ENCODE measurements around the gene SAPCD1. TPM values are rescaled to one million over a fixed set of nuclear protein-coding genes. Genes with fewer than 3 reads are reported as not detected.

The SAPCD1 gene
- total RNA-seq, 1 donor = 0.63 TPM

GRCh38 chr6:31776485-31776988 lies 14.1 kb downstream of the SAPCD1 start:
- no peaks in the 10 kb centered on the region for H3K9me3 ChIP-seq (ENCODE audit: low read depth, low read length)
- peaks cover 32% of the 10 kb centered on the region for H3K4me1 ChIP-seq (ENCODE audit: insufficient read depth, low read length)
- no peaks in the 10 kb centered on the region for H3K27me3 ChIP-seq (ENCODE audit: insufficient read depth, low read length)
- no peak overlapping the region for H3K4me3 ChIP-seq (ENCODE audit: low read length)

- Histone ChIP-seq H3K27me3 (ENCODE audit: insufficient read depth, low read length) (no peaks in the 10 kb centered on the region), H3K4me1 (ENCODE audit: insufficient read depth, low read length) (peaks cover 30% of the 10 kb centered on the region), H3K4me3 (ENCODE audit: low read length) (no peak within 1 kb of the TSS), H3K9me3 (ENCODE audit: low read depth, low read length) (no peaks in the 10 kb centered on the region)
Observed at GRCh38 chr6:31776989-31777666, 14.7 kb downstream of the SAPCD1 start, which contains the start of gene VWA7. Gene VWA7, minus strand, starts transcription at chr6:31777328. Its CDS starts 549 bp downstream, at chr6:31776779.

- Histone ChIP-seq H3K9me3 (ENCODE audit: low read depth, low read length) (no peaks in the 10 kb centered on the region), H3K27me3 (ENCODE audit: insufficient read depth, low read length) (no peaks in the 10 kb centered on the region), H3K4me1 (ENCODE audit: insufficient read depth, low read length) (peaks cover 26% of the 10 kb centered on the region), H3K4me3 (ENCODE audit: low read length) (no peak overlapping the region)
Observed at GRCh38 chr6:31777667-31778050, 15.2 kb downstream of the SAPCD1 start.

DNA sequence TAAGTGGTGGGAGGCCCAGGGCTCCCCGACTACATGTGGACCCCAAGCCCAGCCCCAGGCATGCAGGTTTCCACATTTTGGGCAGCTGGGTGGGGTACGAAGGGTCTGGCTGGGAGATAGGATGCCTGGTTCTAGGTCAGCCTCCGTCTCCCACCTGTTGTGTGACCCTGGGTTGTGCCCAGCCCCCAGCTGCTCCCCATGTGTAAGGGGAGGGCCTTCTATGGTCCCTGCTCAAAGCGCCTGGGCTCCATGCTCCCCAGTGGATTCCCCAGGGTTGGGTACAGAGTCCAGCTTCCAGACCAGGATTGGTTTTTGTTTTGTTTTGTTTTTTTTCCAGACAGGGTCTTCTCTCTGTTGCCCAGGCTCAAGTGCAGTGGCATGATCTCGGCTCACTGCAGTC lies 15.7 kb downstream of the SAPCD1 start:
- no peak overlapping the region for H3K4me3 ChIP-seq (ENCODE audit: low read length)

DNA sequence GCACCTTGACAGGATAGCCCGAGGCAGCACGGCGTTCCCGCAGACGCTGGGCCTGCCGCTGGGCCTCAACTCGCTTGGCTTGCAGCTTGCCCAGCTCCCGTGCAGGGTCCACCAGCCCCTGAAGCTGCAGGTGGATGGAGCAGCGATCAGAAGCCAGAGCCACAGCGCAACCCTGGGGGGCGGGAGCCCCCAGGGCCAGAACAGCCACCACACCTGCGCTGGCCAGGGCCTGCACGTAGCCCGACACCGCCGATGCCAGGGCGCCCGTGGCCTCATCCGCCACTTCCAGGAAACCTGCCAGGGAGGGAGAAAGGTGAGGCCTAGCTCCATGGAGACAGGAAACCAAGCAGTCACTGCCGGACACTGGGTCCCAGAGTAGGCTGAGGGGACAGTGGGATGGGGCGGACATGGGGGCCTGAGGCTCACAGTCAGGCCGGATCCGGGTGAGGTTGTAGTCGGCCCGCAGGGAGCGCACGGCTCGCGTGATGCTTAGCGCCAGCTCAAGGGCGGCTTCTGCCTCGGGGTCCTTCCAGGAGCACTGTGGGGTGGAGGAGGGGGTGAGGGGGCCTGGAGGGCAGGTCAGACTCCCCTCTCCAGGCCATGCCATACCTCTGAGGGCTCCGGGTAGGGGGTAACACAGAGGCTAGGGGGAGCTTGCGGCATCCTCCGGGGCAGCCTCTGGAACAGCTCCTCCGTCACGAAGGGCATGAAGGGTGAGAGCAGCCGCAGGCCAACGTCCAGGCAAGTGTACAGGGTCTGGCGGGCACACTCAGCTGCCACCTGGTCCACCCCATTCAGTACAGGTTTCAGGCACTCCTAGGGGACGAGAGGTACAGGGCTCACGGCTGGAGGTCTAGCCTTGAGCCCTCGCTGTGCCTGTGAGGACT lies 16.8 kb downstream of the SAPCD1 start:
- Histone ChIP-seq H3K27me3 (ENCODE audit: insufficient read depth, low read length) (no peaks in the 10 kb centered on the region), H3K4me3 (ENCODE audit: low read length) (no peak overlapping the region), H3K9me3 (ENCODE audit: low read depth, low read length) (no peaks in the 10 kb centered on the region), H3K4me1 (ENCODE audit: insufficient read depth, low read length) (peaks cover 16% of the 10 kb centered on the region)

More for the DNA sequence above, 15.7 kb downstream of the SAPCD1 start:
- H3K4me1 ChIP-seq (ENCODE audit: insufficient read depth, low read length) = peaks cover 20% of the 10 kb centered on the region
- no peaks in the 10 kb centered on the region for H3K9me3 ChIP-seq (ENCODE audit: low read depth, low read length)
- H3K27me3 ChIP-seq (ENCODE audit: insufficient read depth, low read length) = no peaks in the 10 kb centered on the region

DNA sequence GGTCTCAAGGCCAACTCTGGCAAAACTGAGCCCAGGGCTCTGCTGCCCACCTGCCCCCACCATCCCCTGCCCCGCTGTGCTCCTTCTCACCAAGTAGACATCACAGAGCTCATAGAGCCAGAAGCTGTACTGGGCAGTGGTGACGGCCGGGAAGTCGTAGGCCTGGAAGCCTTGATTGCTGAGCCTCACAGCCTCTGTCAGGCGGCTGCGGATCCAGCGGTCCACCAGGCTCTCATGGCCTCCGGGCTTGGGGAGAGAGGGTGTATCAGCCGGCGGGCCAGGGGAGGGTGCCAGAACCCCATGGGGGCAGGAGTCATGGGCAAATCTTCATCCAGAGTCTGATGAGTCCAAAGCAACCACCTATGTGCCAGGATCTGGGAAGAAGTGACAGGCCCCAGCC lies 17.5 kb downstream of the SAPCD1 start:
- no peaks in the 10 kb centered on the region for H3K27me3 ChIP-seq (ENCODE audit: insufficient read depth, low read length)

GRCh38 chr6:31780507-31781243 lies 18.2 kb downstream of the SAPCD1 start:
- Histone ChIP-seq H3K9me3 (ENCODE audit: low read depth, low read length) (no peaks in the 10 kb centered on the region), H3K4me1 (ENCODE audit: insufficient read depth, low read length) (peaks cover 16% of the 10 kb centered on the region), H3K27me3 (ENCODE audit: insufficient read depth, low read length) (no peaks in the 10 kb centered on the region), H3K4me3 (ENCODE audit: low read length) (no peak overlapping the region)

More for the DNA sequence above, 17.5 kb downstream of the SAPCD1 start:
- Histone ChIP-seq H3K4me1 (ENCODE audit: insufficient read depth, low read length) (peaks cover 16% of the 10 kb centered on the region), H3K4me3 (ENCODE audit: low read length) (no peak overlapping the region), H3K9me3 (ENCODE audit: low read depth, low read length) (no peaks in the 10 kb centered on the region)

DNA sequence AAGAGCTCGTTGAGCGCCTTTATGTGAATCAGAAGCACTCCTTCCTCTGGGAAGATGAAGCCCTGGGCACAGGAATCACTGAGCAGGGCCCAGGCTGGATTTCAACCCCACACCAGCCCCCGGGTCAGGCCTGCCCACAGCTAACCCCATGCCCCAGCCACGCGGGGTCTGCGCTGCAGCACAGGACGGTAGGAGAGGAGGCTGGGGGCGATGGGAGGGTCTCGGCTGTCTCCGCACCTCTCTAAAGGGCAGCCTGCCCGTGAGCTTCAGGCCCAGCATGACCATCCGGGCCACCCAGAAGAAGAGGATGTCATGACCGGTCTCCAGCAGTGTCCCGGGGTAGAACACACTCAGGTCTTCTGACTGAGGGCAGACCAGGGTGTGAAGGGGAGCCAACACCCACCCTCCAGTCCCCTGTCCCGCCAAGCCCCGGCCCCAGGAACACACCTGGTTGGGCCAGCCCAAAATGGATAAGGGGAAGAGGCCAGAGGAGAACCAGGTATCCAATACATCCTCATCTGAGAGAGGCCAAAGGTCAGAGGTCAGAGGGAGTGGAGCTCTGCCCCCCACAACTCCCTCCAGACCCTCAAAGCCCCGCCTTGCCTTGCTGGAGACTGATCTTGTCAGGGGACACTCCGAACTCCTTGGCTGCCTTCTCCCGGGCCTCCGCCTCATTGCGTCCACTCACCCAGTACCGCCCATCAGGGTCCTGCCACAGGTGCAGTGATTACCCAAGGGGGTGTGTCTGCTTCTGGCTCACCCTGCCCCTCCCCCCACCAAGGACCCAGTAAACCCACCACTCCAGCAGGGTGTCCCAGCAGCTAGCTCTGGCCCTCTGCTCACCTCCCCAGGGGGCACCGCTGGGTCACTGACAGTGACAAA lies 19.0 kb downstream of the SAPCD1 start:
- Histone ChIP-seq H3K4me3 (ENCODE audit: low read length) (no peak overlapping the region), H3K9me3 (ENCODE audit: low read depth, low read length) (no peaks in the 10 kb centered on the region), H3K27me3 (ENCODE audit: insufficient read depth, low read length) (no peaks in the 10 kb centered on the region), H3K4me1 (ENCODE audit: insufficient read depth, low read length) (peaks cover 11% of the 10 kb centered on the region)

GRCh38 chr6:31782126-31782855 lies 19.8 kb downstream of the SAPCD1 start:
- no peaks in the 10 kb centered on the region for H3K9me3 ChIP-seq (ENCODE audit: low read depth, low read length)
- H3K27me3 ChIP-seq (ENCODE audit: insufficient read depth, low read length) = no peaks in the 10 kb centered on the region
- no peak overlapping the region for H3K4me3 ChIP-seq (ENCODE audit: low read length)
- peaks cover 3% of the 10 kb centered on the region for H3K4me1 ChIP-seq (ENCODE audit: insufficient read depth, low read length)

DNA sequence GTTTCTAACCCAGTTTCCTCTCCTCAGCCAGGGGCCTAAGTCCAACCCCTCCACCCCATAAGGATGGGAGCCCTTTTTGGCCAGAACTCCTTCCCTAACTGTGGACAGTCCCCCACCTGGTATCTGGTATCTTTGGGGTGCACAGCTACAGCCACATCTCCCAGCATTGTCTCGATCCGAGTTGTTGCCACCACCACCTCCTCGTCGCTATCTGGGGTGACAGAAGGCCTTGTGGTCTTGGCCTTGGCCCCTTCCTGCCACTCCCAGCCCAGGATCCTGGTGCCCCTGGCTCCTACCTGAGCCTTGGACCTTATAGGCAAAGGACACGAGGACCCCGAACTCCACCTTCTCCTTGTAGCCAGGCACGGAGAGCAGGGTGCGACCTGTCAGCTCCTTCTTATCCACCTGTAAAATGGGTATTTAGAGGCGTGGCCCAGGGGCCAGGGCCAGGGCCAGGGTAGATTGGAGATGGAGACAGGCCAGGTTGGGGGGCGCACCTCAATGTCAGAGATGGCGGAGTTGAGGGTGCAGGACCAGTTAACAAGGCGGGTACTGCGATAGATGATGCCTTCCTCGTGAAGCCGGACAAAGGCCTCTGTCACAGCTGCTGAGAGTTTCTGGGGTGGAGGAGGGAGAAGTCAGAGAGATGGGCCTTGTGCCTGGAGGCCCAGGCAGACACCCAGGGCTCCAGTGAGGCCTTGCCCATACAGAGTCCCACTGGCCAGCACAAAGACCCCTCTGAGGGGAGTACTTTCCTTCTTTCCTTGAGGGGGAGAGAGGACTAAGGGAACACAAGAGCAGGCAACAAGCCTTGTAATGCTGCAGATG lies 21.9 kb downstream of the SAPCD1 start:
- Histone ChIP-seq H3K27me3 (ENCODE audit: insufficient read depth, low read length) (no peaks in the 10 kb centered on the region), H3K9me3 (ENCODE audit: low read depth, low read length) (no peaks in the 10 kb centered on the region), H3K4me3 (ENCODE audit: low read length) (no peak overlapping the region), H3K4me1 (ENCODE audit: insufficient read depth, low read length) (no peaks in the 10 kb centered on the region)

DNA sequence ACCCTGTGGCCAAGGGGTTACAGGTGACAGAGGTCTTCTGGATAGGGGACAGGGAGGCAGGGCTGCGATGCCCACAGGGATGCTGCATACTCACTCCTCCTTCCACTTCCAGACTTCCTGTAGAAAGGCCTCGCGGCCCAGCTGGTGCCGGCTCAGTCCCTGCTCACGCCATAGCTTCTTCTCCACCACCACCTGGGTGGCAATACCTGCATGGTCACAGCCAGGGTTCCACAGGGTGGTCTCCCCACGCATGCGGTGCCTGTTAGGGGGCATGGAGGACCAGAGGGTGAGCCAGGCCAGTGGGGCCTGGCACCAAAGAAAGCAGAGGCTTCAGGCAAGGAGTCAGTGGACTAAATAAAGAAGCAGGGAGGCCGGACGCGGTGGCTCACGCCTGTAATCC lies 23.0 kb downstream of the SAPCD1 start:
- H3K4me3 ChIP-seq (ENCODE audit: low read length) = no peak overlapping the region
- H3K4me1 ChIP-seq (ENCODE audit: insufficient read depth, low read length) = peaks cover 3% of the 10 kb centered on the region
- H3K9me3 ChIP-seq (ENCODE audit: low read depth, low read length) = no peaks in the 10 kb centered on the region
- H3K27me3 ChIP-seq (ENCODE audit: insufficient read depth, low read length) = no peaks in the 10 kb centered on the region

DNA sequence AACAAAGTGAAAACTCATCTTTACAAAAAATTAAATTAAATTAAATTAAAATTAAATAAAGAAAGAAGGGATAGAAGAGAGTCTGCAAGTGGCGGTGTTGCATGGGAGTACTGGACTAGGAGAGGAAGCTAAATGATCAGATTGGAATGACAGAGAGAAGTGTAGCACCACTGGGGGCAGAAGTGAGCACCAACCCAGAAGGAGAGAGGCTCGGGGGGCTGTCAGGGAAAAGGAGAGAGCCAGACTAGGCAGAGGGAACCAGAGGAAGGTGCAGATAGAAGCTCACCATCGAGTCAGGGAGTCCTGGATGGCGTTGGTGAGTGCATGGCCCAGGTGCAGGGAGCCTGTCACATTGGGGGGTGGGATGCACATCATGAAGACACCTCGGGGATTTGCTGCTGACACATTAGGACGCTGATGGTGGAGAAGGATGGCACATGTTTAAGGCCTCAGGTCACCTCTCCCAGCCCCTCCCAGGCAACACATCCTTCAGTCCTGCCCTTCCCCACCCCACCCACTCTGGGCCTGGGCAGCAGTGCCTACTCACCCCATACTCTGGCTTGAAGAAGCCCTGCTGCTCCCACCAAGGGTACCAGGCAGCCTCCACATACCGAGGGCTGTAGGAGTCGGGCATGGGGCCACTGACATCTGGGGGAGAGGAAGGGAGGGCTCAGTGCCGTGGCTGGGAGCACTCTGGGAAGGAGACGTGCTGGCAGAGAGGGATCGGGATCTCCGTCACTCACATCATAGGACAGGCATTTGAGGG lies 29.1 kb downstream of the SAPCD1 start:
- H3K9me3 ChIP-seq (ENCODE audit: low read depth, low read length) = no peaks in the 10 kb centered on the region
- H3K4me1 ChIP-seq (ENCODE audit: insufficient read depth, low read length) = peaks cover 33% of the 10 kb centered on the region
- H3K27me3 ChIP-seq (ENCODE audit: insufficient read depth, low read length) = no peaks in the 10 kb centered on the region
- no peak overlapping the region for H3K4me3 ChIP-seq (ENCODE audit: low read length)

DNA sequence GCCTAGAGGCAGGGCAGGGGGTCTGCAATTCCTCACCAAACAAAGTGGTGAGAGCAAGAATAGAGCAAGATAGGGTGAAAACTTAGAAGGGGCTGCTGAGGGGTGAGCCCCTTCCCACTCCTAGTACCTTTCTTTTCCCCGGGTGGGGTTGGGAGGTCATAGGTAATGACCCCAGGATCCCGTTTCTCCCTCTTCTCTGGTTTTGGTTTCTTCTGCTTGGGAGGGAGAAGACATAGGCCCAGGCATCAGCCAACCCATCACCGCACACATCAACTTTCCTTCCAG lies 29.6 kb downstream of the SAPCD1 start:
- H3K27me3 ChIP-seq (ENCODE audit: insufficient read depth, low read length) = no peaks in the 10 kb centered on the region
- no peak overlapping the region for H3K4me3 ChIP-seq (ENCODE audit: low read length)
- H3K9me3 ChIP-seq (ENCODE audit: low read depth, low read length) = no peaks in the 10 kb centered on the region
- peaks cover 37% of the 10 kb centered on the region for H3K4me1 ChIP-seq (ENCODE audit: insufficient read depth, low read length)
